Measurements from ENCODE around the gene ISM2.
"Not testable (repeated sequence)": the region's sequence is repeated elsewhere in the genome, so short reads cannot be mapped to it uniquely, and the experiment has no call there.

Gene ISM2

GRCh38 chr14:77498120-77498979 is at the start of gene ISM2:
ISM2 (minus strand) TSS chr14:77498816; CDS start chr14:77498793, 23 bp downstream.
- DNase-seq (ENCODE audit: low read depth in 2 of 2) = peak; percentile 17 to 31

DNA sequence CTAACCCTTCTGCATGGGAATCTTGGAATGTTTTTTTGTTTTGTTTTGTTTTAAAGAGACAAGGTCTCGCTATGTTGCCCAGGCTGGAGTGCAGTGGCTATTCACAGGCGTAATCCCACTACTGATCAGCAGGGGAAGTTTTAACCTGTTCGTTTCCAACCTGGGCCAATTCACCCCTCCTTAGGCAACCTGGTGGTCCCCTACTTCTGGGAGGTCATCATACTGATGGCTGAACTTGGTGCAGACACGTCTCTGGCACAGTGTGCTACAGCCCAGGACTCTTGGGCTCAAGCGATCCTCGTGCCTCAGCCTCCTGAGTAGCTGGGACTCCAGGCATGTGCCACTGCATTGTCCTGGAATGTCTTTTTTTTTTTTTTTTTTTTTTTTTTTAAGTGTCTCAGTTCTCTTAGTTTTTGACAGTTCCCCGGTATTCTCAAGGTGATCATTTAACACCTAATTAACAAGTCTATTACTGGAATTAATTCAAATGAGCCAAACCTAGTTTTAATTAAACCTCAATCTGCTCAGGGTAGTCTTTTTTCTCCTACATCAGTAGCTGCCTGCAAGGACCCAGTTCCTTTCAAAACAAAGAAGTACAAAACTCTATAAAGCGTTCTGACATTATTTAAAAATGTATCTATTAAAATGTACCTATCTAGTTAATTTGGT is 49.0 kb upstream of the ISM2 start:
- DNase-seq (ENCODE audit: low read depth in 2 of 2) = no peak

DNA sequence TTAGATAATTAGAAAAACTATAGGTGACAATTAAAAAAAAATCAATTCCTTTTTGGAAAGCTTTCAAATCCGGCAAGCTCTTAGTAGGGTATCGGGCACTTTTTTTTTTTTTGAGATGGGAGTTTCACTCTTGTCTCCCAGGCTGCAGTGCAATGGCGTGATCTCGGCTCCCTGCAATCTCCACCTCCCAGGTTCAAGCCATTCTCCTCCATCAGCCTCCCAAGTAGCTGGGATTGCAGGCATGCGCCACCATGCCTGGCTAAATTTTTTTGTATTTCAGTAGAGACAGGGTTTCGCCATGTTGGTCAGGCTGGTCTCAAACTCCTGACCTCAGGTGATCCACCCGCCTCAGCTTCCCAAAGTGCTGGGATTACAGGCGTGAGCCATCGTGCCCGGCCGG is 46.6 kb upstream of the ISM2 start:
- DNase-seq (ENCODE audit: low read depth in 2 of 2) = not testable (repeated sequence)

- no peak for DNase-seq (ENCODE audit: low read depth in 2 of 2)
Measured at GRCh38 chr14:77544571-77544970, 46.0 kb upstream of the ISM2 start.

DNA sequence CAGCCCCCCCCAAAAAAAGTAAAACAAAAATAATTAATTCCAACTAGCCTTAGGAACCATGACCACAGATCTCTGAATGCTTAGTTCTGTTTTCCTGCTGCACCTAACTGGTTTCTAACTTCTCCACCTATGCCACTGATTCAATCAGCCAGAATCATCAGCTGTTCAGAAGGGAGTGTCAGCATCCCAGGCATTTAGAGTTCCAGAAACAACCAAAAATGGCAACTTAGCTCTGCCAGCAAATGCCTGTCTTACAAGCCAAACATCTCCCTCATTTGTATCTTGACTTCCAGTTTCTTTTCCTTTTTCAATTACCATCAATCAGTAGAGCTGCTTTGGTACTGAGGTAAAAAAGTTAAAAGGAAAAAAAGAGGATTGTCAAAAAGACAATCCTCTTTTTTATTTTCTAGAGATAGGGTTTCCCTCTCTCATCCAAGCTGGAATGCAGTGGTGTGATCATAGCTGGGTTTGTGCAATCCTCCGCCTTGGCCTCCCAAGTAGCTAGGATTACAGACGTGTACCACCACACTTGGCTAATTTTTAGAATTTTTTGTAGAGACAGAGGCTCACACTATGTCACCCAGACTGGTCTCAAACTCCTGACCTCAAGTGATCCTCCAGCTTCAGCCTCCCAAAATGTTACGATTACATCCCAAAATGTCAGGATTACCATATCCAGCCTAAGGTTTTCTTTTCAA is 45.2 kb upstream of the ISM2 start:
- DNase-seq (ENCODE audit: low read depth in 2 of 2) = no peak

DNA sequence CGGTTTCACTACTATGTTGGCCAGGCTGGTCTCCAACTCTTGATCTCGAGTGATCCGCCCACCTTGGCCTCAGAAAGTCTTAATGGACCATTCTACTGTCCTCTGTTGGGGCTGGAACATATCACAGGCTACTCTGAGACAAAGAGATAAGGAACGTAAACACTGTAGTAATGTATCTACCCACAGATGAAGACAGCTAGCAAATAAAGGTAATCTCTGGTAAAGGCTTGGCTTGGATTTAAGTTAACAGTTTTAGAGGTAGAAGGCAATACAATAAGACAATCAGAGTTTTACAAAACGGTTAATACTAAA is 44.6 kb upstream of the ISM2 start:
- no peak for DNase-seq (ENCODE audit: low read depth in 2 of 2)

GRCh38 chr14:77542421-77543239 is 44.0 kb upstream of the ISM2 start:
- DNase-seq (ENCODE audit: low read depth in 2 of 2) = no peak

GRCh38 chr14:77541905-77542304 is 43.3 kb upstream of the ISM2 start:
- no peak for DNase-seq (ENCODE audit: low read depth in 2 of 2)

DNA sequence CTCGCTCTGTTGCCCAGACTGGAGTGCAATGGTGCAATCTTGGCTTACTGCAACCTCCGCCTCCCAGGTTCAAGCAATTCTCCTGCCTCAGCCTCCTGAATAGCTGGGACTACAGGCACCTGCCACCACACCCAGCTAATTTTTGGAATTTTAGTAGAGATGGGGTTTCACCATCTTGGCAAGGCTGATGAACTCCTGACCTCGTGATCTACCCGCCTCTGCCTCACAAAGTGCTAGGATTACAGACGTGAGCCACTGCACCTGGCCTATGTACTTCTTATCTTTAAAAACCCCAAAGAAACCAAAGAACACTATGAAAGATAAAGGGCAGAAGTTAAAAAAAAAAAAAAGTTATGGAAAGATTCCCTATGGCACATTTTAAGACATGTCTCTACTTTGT is 38.3 kb upstream of the ISM2 start:
- not testable (repeated sequence) for DNase-seq (ENCODE audit: low read depth in 2 of 2)

DNA sequence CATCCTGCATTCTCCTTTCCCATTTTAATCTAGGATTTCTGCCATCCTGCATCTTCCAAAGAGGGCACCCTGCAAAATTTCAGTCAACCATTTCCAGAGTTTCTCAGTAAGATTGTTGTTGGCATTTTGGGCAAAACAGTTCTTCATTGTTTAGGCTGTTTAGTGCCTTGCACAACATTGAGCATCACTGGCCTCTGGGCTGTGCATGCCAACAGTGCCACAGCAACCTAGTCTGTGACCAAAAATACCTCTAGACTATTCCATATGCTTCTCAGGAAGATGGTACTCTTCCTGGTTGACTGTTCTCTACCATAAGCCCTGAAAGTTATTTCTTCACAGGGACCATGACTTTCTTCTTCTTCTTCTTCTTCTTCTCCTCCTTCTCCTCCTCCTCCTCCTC is 32.5 kb upstream of the ISM2 start:
- no peak for DNase-seq (ENCODE audit: low read depth in 2 of 2)

- DNase-seq (ENCODE audit: low read depth in 2 of 2) = no peak
Measured at GRCh38 chr14:77529963-77530362, 31.3 kb upstream of the ISM2 start.

DNA sequence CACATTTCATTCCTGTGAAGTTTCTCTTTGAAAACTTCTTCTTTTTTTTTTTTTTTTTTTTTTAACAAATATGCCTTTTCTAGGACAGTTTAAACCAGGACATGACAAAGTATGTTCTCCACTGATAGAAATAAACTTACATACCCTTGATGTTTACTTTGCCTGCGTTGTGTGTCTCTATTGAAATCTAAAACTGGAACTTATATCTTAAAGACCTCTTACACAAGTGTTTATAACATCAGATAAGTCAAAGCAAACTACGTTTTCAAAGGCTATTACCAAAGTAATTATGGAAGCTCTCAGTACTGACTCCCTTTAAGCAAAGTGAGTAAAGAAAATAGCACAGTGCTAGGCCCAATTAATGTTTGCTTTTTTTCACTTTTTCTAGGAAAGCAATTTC is 30.6 kb upstream of the ISM2 start:
- DNase-seq (ENCODE audit: low read depth in 2 of 2) = no peak

- not testable (repeated sequence) for DNase-seq (ENCODE audit: low read depth in 2 of 2)
Measured at GRCh38 chr14:77528701-77529100, 30.1 kb upstream of the ISM2 start.

DNA sequence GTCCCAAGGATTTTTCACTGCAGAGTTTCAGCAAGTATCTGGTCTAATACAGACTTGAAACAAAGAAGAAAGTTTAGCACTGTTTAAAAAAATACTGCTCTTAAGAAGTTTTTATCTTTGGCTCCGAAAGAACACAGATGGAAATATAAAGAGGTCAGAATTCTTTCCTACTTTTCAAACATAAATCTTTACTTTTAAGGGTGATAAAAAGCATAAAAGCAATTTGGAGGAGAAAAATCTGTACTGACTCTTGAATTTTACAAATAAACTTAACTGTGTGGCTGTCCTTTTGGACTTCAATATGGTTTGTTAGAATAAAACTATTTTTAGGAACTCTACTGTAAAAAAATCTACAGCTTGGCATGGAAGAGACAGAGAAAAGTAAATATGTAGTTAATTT is 27.6 kb upstream of the ISM2 start:
- DNase-seq (ENCODE audit: low read depth in 2 of 2) = no peak

DNA sequence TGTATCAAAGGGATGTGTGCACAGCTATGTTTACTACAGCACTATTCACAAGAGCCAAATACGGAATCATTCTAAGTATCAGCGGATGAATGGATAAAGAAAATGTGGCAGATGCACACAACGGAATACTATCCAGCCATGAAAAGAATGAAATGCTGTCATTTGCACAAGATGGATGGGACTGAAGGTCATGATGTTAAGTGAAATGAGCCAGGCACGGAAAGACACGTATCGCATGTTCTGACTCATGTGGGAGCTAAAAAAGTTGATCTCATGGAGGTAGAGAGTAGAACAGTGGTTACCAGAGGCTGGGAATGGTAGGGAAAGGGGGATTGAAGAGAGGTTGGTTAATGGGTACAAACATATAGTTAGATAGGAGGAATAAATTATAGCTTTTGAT is 25.9 kb upstream of the ISM2 start:
- DNase-seq (ENCODE audit: low read depth in 2 of 2) = no peak

DNA sequence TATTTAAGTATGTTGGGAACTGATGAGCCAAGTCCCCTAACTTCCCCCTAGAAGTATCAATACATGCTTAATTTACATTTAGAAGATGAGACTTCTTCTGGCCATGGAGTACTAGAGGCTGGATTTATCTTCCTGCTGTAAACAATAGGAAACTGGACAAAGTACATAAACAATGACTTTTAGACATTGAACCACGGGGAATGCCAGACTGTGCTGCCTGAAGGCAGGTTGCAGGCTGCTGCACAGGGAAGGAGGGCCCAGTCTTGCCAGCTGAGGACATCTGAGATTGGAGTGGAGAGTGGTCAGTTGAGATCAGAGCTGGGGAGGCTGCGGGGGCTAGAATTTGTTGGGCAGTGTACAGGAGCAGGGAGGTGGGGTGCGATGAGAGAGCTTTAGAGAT is 24.5 kb upstream of the ISM2 start:
- no peak for DNase-seq (ENCODE audit: low read depth in 2 of 2)

- no peak for DNase-seq (ENCODE audit: low read depth in 2 of 2)
Measured at GRCh38 chr14:77520555-77520954, 21.9 kb upstream of the ISM2 start.

- DNase-seq (ENCODE audit: low read depth in 2 of 2) = no peak
Measured at GRCh38 chr14:77516126-77516525, 17.5 kb upstream of the ISM2 start.

GRCh38 chr14:77511486-77512162 is 13.0 kb upstream of the ISM2 start:
- DNase-seq (ENCODE audit: low read depth in 2 of 2) = no peak

DNA sequence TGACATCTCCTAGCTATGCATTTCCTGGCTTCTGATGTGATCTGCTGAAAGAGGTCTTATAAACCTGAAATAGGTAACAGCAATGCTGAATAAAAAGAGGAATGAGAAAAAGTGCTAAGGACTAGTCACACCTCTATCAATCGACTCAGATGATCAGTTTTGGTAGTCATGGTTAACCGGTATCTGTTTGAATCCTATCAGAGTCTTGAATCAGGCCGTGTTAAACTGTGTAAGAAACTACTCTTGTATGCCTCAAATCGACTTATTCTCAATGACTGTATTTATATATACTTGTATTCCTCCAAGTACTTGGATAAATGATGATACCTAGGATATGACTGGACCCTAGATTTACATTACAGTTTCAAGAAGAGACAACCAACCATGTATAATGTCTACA is 10.8 kb upstream of the ISM2 start:
- no peak for DNase-seq (ENCODE audit: low read depth in 2 of 2)

GRCh38 chr14:77508876-77509275 is 10.3 kb upstream of the ISM2 start:
- DNase-seq (ENCODE audit: low read depth in 2 of 2) = no peak

All from stimulated activated CD4-positive, alpha-beta T cell treated with anti-CD3 and anti-CD28 coated beads, Interleukin-15, amount 100 ng/mL, for 48 hours (primary cell).